Measurements from ENCODE around the gene NRIP1.

DNA sequence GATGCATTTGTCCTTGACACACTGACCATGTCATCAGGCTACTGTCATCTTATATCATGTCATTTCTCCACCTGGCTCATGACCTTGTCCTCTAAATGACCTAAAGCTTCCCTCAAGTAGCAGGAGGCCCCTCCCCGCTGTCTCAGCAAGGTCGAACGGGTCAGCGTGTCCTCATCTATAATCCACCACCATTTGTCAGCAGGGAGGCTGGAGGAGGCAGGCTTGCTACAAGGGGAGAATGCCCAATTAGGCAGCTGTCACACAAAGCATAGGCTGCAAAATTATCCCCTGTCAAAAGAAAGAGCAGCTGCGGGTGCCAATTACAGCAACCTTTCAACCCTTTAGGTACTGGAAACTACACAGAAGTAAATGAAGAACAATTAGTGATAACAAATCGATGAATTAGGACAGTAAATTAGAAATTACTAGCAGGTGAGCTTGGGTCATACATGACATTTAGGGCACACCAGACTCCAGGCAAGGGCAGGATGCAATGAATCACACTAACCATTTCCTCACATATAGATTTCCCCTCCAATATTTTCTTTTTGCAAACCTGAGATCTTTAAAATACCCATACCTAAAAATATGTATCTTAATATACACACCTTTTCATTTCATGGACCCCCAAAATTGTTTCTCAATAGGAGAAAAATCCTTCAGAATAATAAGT, 61.2 kb downstream of the NRIP1 start:
- TF ChIP-seq, protein P1, sequence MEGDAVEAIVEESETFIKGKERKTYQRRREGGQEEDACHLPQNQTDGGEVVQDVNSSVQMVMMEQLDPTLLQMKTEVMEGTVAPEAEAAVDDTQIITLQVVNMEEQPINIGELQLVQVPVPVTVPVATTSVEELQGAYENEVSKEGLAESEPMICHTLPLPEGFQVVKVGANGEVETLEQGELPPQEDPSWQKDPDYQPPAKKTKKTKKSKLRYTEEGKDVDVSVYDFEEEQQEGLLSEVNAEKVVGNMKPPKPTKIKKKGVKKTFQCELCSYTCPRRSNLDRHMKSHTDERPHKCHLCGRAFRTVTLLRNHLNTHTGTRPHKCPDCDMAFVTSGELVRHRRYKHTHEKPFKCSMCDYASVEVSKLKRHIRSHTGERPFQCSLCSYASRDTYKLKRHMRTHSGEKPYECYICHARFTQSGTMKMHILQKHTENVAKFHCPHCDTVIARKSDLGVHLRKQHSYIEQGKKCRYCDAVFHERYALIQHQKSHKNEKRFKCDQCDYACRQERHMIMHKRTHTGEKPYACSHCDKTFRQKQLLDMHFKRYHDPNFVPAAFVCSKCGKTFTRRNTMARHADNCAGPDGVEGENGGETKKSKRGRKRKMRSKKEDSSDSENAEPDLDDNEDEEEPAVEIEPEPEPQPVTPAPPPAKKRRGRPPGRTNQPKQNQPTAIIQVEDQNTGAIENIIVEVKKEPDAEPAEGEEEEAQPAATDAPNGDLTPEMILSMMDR (IDR thresholded peaks at IDR 0.05; ENCODE audit: low read depth, low read length, poor library complexity, severe bottlenecking), result no peak
- no peak for TF ChIP-seq EZH2phosphoT487 (IDR thresholded peaks at IDR 0.05; ENCODE audit: borderline replicate concordance, low read length)

Measured in DOHH2 (cell line).